GM19438 (cell line): Measurements from ENCODE around the gene SECISBP2.
"Not testable (repeated sequence)": the region's sequence is repeated elsewhere in the genome, so short reads cannot be mapped to it uniquely, and the experiment has no call there.

Source experiments
- ATAC-seq: cut with Tn5 transposase; IDR thresholded peaks from one replicate; pipeline ENCODE4 v1.9.1; 2021; ENCODE audit warnings: low read depth; ENCODE audit not compliant: unreplicated experiment

SECISBP2 gene

DNA sequence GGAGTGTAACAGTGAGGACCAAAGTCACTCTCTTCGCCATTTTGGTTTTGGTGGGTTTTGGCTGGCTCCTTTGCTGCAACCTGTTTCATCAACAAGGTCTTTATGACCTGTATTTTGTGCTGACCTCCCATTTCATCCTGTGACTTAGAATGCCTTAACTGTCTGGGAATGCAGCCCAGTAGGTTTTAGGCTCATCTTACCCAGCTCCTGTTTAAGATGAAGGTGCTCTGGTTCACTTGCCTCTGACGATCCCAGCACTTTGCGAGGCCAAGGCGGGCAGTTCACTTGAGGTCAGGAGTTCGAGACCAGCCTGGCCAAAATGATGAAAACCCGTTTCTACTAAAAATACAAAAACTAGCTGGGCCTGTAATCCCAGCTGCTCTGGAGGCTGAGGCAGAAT, 9.1 kb upstream of the SECISBP2 start:
- no peak for ATAC-seq

DNA sequence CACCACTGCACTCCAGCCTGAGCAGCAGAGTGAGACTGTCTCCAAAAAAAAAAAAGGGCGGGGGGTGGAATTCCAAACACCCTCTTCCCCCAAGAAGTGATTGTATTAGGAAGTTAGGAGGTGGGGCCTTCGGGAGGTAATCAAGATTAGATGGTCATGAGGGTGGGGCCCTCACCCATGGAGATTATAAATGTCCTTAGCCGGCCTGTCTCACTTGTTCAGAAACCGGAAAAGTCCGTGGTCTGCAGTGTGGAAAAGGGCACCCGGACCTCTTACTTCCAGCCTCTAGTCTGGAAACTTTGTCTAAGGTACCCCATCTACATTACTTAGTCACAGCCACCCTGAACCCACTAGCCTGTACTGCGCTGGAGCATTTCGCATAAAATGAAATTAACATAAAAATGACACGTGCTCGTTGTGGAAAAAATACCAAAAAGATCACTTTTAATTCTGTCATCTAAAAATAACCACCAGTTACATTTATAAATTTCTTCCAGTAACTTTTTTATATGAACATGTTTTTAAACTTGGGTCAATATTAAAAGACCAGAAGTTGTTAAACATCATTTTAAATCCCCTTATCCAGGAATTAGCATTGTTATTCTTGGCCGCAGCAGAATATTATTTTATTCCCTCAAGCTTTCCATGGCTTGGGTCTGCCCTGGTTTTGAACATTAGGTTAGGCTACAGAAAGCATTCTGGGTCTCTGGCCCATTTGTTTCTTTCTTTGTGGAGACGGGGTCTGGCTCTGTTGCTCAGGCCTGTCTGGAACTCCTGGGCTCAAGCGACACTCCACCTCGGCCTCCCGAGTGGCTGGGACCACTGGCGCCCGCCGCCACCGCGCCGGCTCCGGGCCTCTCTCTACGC, 8.5 kb upstream of the SECISBP2 start:
- ATAC-seq = no peak

DNA sequence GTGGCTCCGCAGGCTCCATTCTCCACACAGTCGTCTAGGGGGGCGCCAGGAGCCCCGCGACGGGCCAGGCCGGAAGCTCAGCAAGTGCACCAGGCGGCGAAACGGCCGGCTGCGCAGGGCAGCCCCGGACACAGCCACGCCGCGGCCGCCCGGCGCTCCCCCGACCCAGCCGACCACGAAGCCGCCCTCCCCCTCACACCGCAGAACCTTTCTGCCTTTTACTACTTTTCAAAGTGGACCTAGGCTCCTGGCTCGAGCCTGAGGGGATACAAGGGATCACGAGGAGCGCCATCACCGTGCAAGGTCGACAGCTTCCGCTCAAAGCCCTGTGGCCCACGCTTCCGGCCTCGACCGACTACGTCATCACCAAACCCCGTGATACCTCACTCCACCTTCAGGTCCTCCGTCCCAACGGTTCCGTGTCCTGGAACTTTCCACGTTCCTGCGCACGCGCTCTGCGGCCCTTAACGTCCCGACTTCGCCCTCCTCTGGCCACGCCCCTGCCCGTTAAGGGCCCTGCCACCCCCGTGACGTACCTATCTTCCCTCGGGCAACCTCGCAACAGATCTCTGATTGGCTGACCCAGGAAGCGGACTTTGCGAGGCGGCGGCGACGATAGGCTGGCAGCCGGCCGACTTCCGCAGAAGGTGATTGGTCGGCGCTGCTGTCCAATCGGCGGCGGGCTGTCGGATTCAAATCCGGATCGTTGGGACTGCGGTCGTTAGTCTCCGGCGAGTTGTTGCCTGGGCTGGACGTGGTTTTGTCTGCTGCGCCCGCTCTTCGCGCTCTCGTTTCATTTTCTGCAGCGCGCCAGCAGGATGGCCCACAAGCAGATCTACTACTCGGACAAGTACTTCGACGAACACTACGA, 7.6 kb upstream of the SECISBP2 start, which contains the start of gene CKS2:
Gene CKS2, plus strand, starts transcription at position 721 of the 871 bp plus-strand sequence. Its CDS starts 98 bp downstream, at position 819.
- ATAC-seq = peak; percentile 92

DNA sequence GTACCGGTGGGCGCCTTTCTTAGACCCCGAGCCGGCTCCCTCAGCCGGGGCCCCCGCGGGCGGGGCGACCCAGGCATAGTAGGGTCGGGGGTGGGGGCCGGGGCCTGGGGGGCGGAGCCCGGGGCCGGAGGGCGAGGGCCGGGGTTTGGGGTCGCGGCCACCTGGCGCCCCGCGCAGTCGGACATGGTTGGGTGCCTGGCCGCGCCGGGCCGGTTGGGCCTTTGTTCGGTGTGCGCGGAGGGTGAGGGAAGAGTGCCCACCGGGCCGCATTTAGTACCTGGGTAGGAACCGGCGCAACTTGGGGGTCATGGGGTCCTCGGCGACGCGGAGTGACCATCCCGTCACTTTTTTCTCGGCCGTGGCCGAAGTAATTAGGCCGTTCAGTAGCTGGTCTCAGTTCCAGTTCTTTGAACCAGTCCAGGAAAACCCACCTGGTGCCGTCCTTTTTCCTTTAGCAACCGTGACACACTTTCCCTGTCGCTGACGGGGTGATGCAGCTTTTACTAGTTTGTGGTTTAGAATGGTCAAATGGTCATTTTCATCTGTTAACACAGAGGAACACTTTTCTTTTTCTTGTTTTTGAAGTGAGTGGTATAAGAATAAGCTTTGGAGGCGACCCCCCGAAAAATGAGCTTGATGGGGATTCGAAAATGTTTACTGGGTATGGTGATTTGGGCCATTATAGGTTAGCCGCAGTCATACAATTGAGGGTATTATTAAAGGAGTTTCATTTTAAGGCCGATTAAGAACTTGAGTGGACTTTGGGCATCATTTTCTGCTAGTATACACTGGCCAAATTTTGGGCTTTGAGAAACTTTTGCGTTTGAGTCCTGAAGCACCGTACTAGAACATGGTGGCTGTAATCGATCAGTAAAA, 6.7 kb upstream of the SECISBP2 start:
- peak; percentile 0 for ATAC-seq

DNA sequence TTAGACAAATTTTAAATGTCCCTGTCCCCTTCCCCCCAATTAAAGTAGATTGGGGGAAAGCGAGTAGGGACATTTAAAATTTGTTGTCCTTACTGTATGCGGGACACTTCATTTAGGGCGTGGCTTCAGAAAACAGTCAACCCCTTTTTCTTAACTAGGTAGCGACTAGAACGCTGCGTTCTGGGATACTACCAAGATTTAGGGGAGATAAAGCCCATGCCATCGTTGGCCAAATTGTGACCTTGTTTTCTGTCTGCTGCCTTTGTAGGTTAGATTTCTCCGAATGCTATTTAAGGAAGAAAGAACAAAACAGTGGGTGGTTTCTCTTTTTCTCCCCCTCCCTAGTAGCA, 6.1 kb upstream of the SECISBP2 start:
- no peak for ATAC-seq

DNA sequence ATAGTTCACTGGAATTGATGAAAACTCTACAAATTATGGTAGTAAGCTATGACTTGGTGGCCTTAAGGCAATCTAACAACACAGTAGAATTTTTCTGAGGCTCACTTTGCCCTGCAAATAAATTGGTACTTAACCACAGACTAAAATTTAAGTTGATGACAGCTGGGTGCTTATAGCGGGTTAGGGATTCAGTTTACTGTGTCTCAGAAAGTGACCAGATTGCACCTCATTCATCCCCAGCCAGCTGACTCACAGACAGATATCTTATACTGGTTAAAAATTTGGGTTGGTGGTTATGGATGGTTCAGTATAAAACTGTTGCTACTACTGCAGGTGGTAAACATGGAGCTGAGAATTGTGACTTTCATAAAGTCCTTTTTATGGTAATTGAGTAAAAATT, 4.5 kb upstream of the SECISBP2 start:
- no peak for ATAC-seq

DNA sequence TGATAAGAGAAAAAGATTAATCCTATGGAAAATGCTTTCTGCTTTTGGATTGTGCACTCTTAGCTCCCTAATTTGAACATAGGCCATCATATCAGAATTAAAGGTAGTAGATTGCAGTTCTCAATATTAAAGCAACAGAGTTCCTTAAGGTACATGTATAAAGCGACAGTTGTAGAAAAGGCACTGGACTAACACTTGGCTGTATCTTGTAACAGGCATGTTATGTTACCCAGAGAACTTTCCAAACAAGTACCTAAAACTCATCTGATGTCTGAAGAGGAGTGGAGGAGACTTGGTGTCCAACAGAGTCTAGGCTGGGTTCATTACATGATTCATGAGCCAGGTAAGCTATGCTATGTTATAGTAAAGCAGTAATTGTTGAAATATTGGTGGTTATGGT, 3.3 kb upstream of the SECISBP2 start:
- no peak for ATAC-seq

DNA sequence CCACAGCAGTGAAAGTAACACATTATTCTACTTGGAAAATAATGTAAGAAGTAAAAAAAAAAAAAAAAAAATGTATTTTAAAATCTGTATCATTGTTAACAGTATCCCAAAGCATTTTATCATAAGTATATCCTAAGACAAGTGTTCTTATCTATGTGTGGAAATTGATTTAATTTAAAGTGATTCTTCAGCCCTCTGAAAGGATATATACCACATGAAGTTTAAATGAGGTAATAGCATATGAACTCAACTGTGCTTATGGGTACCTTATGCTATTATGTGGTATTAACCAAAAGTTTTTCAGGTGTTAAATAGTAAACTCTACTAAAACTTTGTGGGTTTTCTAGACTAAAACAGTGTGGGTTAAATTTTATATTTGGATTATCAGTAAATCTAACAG, 2.8 kb upstream of the SECISBP2 start:
- ATAC-seq = no peak

DNA sequence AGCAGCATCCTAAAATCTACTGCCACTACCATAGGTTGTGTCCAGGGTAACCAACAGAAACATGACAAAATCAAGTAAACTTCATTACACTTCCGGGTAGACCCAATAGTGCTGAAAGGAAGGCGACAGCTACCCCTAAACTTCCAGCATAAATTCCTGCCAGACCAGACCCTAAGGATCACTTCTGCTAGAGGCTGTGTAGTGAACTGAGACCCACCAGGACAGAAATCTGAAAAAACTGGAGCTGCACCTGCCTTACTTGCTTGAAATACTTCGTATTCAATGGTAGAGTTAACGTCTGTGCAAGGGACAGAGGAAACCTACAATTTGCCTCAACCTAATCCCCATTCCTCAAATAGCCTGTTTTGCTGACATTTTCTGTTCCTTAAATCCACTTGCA, 1.0 kb upstream of the SECISBP2 start:
- ATAC-seq = no peak

DNA sequence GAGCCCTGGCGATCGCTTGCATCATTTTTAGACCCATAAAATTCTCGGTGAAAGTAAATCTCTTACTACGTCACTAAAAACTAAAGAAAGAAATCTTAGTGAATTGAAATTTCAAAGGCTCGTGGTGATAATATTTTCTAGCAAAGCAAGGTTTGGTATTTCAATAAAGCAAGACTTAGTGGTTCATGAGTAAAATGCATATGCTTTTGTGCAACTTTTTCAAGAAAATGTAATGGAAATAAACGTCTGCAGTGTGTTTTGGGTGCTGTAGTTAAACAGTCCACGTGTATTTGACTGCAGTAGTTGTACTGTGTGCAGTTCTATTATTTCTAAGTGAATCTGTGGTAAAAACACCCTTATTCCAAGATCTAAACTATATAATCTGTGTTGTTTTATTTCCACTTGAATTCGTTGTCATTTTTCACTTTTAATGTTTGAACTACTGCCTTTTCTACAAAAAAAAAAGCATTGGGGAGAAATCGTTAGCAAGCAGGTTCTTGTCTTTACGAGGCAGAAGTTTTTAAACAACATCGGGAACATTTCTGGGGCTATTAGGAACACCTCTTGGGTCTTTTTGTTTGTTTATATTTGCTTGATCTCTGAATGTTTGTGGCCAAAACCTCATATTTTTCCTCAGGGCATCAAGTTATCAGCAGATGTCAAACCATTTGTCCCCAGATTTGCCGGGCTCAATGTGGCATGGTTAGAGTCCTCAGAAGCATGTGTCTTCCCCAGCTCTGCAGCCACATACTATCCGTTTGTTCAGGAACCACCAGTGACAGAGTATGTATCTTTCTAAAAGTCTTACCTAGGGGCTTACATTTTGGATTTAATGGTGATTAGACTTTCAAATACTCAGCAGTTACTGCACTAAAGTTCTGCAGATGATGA, 960 bp downstream of the SECISBP2 start:
- ATAC-seq = no peak

DNA sequence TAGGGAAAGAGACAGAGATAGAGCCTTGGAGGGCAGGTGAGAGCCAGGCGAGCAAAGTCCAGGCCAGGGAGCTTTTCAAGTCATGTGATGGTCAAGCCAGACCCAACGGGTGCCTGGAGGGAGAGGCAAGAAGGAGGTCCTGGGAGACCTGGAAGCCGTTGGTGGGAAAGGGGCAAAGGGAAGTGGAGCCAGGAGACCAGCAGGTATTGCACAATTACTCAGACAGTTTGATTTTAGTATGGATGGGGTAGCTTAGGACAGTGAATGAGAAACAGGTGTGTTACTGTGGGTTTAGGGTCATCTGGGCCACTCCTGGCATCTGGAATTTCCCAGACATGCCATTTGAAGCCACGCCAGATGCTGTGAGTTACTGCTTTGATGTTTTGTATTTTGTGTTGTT, 5.1 kb downstream of the SECISBP2 start:
- no peak for ATAC-seq

DNA sequence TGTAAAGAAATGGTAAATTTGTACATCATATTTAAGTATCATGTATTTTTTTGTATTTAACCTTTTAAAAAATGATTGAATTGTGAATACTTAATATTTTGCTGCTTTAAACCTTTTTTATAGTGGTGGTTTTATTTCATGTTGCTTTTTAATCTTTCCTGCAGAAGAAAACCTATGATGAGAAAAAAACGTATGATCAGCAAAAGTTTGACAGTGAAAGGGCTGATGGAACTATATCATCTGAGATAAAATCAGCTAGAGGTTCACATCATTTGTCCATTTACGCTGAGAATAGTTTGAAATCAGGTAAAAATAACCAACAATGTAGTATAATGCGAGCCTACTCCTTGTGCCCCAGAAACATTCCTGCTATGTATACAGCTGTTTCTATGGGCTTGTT, 7.4 kb downstream of the SECISBP2 start:
- ATAC-seq = no peak

DNA sequence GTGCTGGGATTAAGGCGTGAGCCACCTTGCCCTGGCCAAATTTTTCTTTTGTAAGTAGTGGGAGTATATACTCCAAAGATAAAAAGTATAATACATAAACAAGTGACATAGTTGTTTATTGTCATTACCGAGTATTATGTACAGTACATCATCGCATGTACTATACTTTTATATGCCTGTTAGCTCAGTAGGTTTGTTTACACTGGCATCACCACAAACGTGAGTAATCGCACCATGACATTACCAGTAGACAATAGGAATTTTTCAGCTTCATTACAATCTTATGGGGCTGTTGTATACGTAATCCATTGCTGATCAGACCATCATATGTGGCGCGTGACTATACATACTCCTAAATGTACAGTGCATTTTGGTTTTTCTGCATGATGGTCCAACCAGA, 9.8 kb downstream of the SECISBP2 start:
- no peak for ATAC-seq

DNA sequence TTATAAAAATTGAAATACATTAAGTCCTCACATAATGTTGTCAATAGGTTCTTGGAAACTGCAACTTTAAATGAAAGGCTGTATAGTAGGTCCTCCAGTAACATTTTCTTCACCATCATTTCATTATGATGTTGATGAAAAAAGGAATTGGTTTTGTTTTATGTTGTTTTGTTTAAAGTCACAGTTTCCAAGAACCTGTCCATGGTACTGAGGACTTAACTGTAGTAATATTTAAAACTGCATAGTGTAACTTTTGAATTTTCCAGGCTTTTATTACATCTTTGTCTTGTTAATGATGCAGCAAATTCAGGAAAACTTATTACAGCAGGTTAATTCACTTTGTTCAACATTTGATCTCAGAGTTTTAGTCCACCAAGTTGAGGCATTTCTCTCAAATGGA, 11.6 kb downstream of the SECISBP2 start:
- no peak for ATAC-seq

DNA sequence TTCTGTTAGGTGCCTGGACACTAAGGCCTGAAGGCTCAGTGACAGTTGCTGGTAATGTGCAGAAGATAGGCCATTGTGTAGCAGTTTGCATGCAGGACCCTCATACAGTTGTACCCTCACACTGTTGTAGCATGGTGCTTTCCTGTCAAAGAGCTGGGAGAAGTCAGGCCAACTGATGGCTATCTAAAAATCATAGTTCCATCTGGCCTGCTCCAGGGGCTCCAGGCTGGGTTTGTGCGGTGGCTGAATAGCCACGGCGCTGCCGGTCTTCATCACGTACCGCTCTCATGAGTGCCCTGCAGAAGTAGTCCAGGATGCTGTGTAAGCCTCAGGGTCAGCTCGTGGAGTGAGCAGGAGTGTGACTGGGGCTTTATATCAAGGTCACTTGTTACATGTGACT, 12.2 kb downstream of the SECISBP2 start:
- no peak for ATAC-seq

DNA sequence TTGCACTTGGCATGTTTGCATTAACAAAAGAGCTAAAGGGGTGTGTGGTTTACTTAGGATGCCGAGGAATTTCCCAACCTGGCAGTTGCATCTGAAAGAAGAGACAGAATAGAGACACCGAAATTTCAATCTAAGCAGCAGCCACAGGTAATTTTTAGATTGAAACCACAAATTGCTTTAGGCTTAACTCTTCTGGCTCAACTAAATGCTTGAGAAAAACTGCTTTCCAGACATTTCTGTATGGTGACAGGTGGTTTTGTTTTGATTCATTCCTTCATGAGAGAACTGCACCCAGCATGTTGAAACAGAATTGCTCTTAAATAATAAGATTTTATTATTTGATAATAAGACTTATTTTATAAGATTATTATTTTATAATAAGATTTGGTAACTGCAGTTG, 21.5 kb downstream of the SECISBP2 start:
- ATAC-seq = no peak

DNA sequence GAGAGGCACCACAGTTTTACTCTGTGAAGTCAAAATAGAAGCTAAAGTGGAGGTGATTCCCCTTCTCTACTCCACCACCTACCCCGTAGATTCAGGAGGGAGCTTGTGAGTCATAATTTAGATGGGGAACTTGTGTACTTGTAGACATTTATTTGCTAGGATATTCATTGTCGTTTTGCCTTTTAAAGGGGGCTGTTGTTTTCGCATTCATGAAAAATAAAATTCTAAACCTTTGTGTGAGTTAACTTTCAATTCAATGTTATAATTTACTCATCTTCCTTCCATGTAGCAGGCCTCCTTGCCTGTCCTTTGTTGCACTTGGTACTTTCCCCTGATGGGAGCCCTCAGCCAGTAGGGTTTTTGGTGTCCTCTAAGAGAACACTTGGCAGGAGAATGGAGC, 22.0 kb downstream of the SECISBP2 start:
- no peak for ATAC-seq

DNA sequence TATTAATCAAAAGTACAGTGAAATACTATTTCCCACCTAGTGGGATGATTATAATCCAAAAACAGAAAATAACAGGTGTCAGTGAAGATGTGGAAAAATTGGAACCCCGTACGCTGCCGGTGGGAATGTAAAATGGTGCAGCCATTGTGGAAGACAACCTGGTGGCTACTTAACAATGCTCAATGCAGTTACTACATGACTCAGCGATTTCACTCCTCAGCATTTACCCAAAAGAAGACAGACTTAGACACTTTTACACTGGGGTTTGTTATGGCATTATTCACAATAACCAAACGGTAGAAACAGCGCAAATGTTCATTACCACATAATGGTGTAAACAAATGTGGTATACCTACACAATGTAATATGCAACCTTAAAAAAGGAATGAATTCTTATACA, 23.9 kb downstream of the SECISBP2 start:
- no peak for ATAC-seq

DNA sequence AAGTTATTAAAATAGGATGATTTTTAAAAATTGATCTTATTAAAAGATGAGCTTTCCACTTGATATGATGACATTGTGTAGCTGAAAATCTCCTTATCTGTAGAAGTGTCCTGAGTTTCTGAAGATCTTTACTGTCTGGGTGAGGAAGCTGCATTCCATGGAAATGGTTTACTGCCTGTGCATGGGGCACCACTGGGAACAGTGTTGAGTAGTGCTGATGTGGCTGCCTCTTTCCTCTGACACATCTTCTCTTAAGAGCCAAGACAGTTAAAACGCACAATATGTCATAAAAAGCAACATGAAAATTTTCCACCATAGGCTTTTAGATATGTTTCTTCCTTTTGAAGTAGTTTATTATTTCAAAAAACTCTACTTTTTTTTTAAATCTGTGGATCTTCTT, 24.6 kb downstream of the SECISBP2 start:
- ATAC-seq = no peak

DNA sequence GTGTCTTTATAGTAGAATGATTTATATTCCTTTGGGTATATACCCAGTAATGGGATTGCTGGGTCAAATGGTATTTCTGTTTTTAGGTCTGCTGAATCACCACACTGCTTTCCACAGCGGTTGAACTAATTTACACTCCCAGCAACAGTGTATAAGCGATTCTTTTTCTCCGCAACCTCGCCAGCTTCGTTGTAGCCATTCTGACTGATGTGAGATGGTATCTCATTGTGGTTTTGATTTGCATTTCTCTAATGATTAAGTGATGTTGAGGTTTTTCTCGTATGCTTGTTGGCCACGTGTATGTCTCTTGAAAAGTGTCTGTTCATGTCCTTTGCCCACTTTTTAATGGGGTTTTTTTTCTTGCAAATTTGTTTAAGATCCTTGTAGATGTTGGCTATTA, 25.5 kb downstream of the SECISBP2 start:
- not testable (repeated sequence) for ATAC-seq
